Skin of body (tissue), 2 donors: Measurements from ENCODE around the gene POU6F2. TPM values are rescaled to one million over a fixed set of nuclear protein-coding genes. Genes with fewer than 3 reads are reported as not detected.

Experiments used
- DNase-seq: peaks from one replicate; lab custom pipeline; 2025; lab: John Stamatoyannopoulos, UW
- total RNA-seq: library from RNA; depleted of rRNA; stranded (reverse); fragments of >200 nt; gene quantifications from one replicate; pipeline ENCODE4 v1.2.3, GENCODE V29; 2014

The POU6F2 gene
- total RNA-seq, 1 donor from 2014 or later = 0.20 TPM

DNA sequence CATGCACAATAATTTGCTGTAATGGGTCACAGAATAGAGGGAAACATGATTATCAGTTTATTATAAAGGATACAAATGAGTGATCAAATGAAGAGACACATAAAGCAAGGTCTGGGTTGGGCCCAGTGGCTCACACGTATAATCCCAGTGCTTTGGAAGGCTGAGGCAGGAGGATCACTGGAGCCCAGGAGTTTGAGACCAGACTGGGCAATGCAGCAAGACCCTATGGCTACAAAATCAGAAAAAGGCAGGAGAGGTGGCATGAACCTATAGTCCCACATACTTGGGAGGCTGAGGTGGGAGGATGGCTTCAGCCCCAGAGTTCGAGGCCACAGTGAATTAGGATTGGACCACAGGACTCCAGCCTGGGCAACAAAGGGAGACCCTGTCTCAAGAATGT, 421.7 kb downstream of the POU6F2 start:
- DNase-seq = no peak

DNA sequence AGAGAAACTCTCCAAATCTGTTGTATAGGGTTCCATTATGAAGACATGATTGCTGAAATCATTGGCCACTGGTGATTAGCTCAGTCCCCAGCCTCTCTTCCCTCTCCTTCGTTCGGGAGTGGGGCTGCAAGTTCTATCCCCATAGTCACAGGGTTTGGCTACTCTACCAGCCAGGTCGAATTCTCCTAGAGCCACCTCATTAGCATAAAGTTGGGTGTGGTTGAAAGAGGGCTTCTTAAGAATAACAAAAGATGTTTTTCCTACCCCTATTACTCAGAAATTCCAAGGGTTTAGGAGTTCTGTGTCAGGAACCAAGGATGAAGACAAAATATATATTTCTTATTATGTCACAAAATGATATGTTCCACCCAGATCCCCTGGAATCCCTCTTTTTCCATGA, 422.3 kb downstream of the POU6F2 start:
- no peak for DNase-seq

DNA sequence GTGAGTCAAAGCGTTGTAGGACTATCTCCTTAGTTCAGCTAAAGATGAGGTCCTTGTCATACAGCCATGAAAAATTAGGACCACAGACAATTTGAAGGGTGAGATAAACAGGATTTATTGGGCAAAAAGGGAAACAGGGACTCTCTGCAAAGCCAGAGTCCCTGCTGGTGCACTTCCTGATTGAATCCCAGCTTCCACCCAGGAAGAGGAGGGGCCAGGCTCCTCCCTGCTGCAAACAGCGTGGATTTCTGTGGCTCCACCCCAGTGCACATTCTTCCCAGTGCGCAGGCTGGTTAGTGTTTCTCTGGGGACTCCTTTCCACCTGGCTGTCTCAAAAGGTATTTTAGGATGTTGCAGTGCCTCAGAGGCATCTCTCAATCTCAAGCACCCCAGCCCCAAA, 423.1 kb downstream of the POU6F2 start:
- no peak for DNase-seq

DNA sequence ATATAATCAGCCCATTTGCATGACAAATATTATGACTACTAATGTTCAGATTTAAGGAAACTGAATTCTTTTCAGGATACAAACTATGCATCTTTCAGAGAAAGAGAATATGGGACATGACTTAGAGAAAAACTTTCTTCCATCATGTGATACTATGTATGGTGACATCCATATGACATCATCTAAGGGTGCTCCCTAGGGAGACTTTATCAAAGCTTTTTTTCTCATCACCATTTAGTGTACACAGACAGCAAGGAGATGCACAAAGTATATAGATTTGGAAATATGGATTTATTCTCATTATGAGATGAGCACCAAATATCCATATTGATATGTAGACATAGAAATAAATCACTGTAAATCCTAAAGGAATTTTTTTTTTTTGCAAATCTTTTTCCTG, 424.3 kb downstream of the POU6F2 start:
- no peak for DNase-seq

DNA sequence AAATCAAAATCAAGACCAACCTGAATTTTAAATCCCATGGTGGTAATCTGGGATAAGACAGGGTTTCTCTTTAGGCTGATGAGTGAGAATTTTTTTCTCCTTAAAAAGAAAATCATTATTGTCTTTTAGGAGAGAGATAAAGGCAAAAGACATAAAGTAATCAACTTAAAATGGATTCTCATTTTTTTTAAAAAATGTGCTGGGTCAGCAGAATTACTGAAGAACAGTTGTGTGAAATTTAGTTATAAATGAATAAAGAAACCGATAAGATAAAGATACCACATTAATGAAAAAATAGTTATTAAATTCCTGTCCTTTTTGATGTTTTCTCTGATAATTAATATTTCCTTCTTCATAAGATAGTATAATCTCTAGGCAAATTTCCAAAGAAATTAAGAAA, 427.2 kb downstream of the POU6F2 start:
- no peak for DNase-seq

DNA sequence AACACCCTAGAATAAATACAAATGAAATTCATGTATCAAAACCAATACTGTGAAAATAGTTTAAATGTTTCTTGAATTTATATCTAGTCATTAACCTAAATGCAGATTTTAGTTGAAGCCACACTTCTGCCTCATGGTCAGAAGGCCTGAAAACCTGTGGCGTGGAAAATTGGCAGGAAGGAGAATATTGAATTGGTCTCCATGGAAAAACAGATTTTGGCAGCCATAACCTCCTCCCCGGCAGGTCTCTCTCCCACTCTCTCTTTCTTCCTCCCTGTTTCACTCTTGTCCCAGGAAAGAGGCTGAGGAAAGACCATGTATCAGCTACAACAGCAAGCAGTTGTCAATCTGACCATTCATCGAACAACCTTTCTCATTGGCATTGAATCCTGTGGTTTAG, 427.9 kb downstream of the POU6F2 start:
- no peak for DNase-seq

DNA sequence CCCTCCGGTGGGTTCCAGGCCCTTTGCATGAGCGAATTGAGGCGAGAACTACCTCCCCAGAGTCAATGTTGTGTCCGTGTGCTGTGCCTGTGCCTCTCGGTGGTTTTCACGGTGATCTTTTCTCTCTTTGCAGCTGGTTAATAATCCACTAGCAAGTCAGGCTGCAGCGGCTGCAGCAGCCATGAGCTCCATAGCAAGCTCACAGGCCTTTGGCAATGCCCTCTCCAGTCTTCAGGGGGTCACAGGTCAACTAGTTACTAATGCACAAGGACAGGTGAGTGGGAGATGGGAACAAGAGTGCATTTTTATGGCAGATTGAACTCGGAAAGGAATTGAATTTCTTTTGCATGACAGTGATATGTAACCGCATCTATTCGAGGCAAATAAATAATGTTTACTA, 428.8 kb downstream of the POU6F2 start:
- no peak for DNase-seq

DNA sequence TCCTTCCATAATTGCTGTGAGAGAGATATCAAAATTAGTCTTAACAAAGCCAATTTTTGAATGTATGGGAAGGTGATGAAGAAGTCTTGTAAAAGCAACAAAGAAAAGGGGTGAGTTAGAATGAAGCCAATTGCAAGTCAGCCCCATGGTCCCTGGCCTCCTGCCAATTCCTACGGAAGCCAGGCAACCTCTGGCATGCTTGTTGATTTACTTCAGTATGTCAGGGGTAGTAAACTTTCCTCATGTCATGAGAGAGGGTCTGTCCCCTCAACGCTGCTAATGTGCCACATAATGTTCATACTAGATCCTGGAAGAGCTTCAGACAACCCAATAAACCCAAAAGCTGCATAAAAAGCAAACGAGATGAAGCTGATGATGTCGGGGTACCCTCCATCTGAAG, 429.4 kb downstream of the POU6F2 start:
- DNase-seq = no peak

DNA sequence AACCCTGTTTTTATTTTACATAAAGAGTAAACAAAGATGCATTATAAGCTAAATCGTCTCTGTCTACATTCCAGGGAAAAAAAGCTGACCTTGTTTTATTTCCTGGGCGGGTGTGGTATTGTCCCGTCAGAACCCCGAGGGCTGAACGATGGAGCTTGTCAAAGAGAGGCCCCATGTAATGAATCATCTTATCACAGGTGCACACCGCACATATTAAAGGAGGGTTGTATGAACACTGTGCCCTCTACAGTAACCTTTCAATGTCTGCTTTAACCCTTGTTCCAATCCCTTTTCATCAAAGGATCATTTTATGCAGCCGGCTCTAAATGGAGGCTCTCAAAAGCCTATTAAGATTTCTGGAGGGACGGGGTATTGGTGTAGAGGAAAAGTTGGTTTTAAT, 430.0 kb downstream of the POU6F2 start:
- no peak for DNase-seq

DNA sequence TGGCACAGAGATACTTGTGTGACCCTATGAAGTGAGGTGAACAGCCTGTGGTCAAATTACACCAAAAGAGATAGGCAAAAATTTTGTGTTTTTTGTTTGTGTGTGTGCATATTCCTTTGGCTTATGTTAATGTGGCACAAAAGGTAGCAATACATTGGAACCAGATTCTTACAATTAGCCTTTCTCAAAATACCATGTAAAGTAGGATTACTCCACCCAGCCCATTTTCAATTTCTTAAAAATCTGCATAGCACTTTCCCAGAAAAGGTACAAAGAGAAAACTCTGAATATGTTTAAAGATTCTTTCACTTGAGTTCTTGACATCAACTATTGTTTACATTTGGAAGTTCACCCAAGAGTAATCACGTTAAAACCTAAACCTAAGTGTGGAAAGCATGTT, 431.2 kb downstream of the POU6F2 start:
- no peak for DNase-seq

DNA sequence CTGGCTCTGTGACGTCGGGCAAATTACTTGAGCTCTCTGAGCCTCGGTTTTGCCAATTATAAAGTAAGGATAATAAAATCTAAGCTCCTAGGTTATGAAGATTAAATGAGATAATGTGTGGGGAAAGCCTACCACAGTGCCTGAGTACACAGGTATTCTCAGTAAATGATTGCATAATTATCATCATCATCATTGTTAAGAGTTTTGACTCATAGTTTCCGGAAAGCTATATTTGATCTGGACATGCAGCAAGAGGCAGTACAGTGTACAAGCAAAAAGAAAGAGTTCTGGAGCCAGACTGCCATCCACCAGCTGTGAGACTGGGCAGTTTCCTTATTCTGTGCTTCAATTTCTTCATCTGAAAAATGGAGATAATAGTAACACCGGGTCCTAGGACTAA, 432.9 kb downstream of the POU6F2 start:
- no peak for DNase-seq

DNA sequence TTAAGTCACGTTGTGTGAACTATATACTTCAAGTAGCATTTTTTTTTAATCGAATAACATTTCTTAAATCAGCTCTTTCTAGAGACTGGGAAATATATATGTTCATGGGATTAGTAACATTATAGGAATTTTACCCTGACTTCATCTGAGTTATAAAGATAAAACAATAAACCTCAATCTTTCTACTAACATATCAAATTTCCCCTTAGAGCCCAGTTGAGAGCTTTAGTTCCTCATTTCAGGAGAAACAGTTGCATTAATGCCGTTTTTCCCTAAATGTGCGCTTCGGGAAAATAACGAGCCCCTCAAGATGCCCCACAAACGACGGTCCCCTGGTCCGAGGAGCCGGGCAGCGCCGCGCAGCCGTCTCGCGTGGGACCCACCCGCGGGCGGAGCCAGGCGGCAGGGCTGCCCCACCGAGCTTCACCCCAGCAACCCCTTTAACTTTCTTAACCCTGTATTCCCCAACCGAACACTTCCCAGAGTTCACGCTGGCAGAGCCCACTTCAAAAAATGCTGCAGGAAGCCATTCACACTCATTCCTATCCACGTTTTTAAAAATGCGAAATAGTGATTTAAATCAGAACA, 436.0 kb downstream of the POU6F2 start:
- DNase-seq = no peak

DNA sequence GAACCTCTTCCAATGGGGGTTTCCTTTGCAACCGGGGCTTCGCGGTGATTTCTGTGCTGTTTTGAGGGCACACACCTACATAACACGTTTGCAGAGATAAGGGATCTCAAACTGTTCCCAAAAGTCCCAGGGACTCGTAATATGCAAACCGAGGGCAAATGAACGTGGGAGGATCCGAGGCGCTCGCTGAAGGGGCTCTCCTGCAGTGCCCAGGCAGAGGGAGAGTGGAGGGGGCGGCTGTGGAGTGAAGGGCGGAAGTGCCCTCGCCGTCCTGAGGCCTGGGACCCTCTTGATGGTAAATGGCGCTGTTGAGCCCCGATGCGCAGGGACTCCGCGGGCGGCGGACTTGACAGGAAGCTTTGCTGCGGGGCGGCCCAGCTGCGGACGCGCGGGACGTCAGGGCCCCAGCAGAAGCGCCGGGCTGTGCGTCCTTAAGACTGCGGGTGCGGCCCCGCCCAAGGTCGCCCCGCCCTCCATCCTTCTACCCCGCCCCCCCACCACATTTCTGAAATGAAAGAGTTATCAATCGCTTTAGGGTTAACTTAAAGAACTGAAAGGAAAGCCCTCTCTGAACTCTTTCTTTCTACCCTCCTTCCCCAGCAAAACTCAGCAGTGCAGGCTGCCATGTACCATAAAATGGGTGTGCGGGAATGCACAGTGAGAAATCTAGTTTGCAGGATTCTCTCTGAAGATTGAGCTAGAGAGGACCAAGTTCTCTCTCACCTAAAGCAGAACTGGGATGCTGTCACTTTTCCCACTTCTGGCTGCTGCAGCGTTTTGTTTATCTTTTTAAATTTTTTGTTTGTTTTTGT, 436.7 kb downstream of the POU6F2 start:
- no peak for DNase-seq

DNA sequence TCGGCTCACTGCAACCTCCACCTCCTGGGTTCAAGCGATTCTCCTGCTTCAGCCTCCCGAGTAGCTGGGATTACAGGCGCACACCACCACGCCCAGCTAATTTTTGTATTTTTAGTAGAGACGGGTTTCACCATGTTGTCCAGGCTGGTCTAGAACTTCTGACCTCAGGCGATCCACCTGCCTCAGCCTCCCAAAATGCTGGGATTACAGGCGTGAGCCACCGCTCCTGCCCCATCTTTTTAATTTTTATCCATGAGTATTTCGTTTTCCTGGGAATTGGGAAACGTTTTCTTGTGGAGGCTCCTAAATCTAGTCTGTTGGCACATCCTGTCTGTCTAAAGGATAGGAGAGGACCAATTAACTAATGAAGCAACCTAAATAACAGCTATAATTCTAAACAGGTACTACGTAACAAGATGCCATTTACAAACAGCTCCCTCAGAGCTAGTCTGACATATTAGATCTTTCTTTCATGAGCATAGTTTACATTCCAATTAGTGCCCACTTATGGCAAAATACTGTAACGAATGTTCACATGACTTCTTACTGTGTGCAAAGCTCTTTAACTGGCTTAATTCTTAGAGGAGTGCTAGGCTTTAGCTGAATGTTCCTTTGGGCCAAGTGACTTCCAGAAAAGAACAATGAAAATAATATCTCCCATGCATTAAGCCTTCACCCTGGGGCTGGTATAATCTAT, 437.5 kb downstream of the POU6F2 start:
- DNase-seq = no peak

DNA sequence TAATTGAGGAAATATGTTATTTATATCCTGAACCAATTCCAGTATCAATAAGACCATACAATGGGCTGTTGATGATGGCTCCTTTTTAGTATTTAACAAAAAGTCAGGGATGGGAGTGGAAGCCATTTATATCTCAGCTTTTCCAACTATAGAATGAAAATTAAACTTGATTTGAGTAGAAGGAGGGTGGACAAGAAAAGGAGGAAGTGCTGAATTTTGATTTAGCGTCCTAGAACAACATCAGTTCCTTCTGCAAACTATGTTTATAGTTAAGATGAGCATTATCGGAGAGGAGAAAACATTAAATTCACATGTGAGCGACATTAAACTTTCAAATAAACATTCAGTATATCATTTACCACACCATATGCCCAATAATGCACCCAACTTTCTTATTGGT, 439.2 kb downstream of the POU6F2 start:
- DNase-seq = no peak

DNA sequence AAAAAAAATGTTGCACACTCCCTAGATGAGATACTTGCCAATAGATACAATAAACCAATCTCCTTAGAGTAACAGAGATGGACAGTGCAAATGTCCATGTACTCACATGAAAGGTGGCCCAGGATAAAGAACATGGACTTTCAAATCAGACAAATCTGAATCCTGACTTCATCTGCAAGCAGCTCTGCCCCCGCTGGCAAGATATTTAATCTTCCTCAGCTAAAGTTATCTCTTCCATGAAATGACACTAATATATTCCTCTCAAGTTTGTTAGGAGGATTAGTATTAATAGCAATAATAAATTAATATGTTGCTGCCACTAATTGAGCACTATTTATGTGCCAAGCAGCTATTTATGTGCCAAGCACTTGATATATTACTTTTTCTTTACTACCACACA, 439.9 kb downstream of the POU6F2 start:
- no peak for DNase-seq

DNA sequence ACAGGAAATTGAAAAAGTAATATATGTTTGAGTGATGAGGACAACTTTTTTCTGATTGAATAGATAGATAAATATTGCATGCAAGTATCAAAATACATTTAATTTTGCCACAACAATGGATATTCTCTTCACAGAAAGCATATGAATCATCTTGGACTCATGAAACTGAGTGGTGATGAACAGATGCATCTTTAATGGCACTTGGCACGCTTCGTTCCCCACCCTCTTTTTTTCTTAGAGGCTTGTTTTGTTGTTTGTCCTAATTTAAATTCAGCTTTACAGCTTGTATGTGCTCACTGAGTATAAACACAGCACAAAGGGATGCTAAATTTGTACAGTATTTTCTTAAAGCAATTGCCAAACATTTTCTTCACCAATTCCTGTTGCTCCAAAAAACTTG, 443.5 kb downstream of the POU6F2 start:
- no peak for DNase-seq

DNA sequence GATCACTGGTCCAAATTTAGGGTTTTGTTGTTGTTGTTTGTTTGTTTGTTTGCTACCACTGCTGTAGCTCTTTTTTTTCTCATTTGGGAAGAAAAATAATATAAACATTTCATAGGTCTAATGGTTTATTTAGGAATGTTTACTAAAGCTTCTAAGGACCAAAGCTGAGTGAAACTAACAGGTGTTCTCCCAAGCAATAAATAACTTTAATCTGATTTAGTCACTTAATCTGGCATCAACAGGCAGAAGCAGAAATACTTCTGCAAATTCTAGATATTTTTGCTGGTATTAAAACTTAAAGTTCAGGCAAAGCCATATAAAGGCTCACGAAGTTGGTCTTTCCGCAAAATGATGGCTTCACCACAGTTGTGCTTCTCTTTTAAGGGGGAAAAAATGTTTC, 444.0 kb downstream of the POU6F2 start:
- no peak for DNase-seq

DNA sequence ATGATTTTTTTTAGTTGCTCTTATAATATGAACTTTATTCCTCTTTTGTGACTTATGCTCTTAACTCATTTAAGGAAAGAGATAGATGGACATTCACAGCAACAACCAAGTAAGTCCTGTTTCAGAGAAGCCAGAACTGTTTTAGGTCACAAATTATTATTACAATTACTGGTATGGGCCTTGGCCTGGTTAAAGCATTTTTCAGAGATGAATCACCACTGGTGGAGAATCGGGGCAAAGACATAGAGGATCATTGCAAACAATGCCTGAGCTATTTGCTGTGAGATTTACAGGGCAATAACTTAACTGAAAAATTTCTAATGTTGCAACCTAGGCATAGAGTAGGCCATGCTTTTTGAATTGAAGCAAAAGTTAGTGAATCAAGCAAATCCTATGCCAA, 450.5 kb downstream of the POU6F2 start:
- DNase-seq = no peak

DNA sequence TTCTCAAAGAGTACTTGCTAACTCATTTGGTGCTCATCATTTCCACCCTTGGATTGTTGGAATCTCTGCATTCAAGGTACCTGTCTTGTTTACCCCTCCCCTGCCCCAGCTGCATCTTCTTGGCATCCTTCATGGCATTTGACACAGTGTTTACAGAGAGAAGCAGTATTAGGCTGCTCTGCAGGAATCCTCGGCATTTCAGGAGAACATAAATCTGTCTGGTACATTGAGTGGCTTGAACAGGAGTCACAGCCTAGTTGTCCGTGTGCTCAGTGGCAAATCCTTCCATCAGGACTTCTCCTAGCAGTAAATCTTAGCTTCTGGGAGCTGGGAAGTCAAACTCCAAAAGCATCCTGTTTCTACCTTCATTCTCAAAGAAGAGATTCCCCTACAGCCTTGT, 451.7 kb downstream of the POU6F2 start:
- no peak for DNase-seq

DNA sequence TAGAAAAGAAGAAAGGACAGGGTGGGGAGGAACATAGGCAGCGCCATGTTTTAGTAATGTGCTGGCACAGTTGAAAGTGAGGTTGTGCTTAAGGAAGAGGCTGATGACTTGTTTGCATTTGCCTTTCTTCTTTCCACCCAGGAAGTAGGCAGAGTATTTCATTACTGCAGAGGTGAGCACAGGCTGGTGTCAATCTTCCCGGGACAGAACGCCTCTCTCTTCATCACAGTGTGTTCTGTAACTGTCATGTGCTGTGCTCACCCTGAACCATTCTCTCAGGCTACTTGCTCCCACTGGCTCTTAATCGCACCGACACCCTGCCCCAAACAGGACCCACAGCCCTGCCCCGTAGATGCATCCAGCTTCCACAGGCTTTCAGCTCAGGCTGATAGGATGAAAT, 452.7 kb downstream of the POU6F2 start:
- no peak for DNase-seq

DNA sequence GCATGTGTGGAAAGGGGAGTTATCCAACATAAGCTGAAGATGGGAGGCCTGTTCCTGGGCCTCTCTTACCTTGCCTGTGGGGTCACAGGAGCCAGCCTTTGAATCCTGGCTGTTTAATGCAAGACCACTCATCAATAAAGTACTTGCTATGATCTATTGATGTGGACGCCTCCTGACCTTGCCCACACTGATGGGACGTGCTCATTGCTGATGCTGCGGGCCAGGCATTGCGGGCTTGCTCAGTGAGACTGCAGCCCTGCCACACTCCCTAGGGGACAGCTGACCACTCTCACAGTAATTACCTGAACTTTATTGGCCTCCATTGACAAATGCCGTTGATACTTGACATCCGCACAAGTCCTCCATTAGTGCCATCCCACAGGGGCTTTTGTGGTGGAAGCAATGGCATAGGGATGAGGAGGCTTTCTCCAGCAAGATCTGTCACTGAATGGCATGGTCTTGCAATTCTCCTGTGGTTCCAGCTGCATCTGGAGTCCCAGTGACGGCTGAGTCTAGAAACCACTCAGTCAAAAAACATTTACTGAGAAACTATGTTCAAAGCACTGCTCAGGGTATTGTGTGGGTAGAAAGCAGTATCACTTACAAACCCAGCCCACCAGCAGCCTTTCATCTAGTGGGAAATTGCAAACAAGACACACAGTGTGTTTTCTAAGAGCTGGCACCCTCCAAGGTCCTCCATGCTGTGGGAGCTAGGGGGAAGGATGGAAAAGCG, 453.4 kb downstream of the POU6F2 start:
- DNase-seq = no peak
